ENCODE data around the gene PAK3. TPM values are rescaled to one million over a fixed set of nuclear protein-coding genes. Genes with fewer than 3 reads are reported as not detected.

PAK3 gene
- total and polyA plus RNA-seq, 9 of the 15 experiments (the other 6 are each of a cell fraction or from before 2014, with no cell fraction given), result not detected

GRCh38 chrX:111145878-111146277 is 49.9 kb downstream of the PAK3 start:
- Histone ChIP-seq H3K36me3 (ENCODE audit: control insufficient read depth, insufficient read depth, low read length) (no peaks in the 10 kb centered on the region), H3K9me1 (ENCODE audit: control insufficient read depth, insufficient read depth, low read length) (no peaks in the 10 kb centered on the region), H3K27ac (ENCODE audit: extremely low read depth, low read depth, low read length) (no peak overlapping the region), H3K4me3 (no peak overlapping the region), H3K4me1 (replicated peaks in 1 of 2; ENCODE audit: control insufficient read depth in 2 of 2, insufficient read depth in 2 of 2, low read length in 2 of 2) (no peaks in the 10 kb centered on the region), H3K9me3 (replicated peaks; ENCODE audit: control insufficient read depth, insufficient read depth, low read depth, low read length) (no peaks in the 10 kb centered on the region), H3K79me2 (ENCODE audit: control insufficient read depth, insufficient read depth, low read length) (no peaks in the 10 kb centered on the region), H3K4me2 (ENCODE audit: insufficient read depth, low read length) (no peak overlapping the region), H3K27me3 (ENCODE audit: control insufficient read depth in 2 of 2, insufficient read depth in 2 of 2, low read length in 2 of 2) (no peaks in the 10 kb centered on the region), H3K9ac (ENCODE audit: insufficient read depth in 1 of 2, low read depth in 2 of 2, low read length in 2 of 2) (no peak overlapping the region), H2AFZ (ENCODE audit: low read depth, low read length) (no peak overlapping the region), H4K20me1 (replicated peaks; ENCODE audit: control insufficient read depth, insufficient read depth, low read length) (no peaks in the 10 kb centered on the region)
- in situ Hi-C loops (cut with MboI) (no loop called here), intact Hi-C loops (cut with micrococcal nuclease) (no loop called here)
- ChIA-PET POLR2A (no interaction called here), CTCF (ENCODE audit: low intra/inter-chr PET ratio) (no interaction called here)
- no peak for FAIRE-seq
- no peak for ATAC-seq
- no peak for DNase-seq (ENCODE audit: extremely low read depth in 1 of 4, low spot score in 3 of 4)
- BruUV-seq (replicated peaks), result no TSS peak
- TF ChIP-seq TSHZ1 (CRISPR knock-in tag; IDR thresholded peaks at IDR 0.05) (no peak), TBL1XR1 (IDR thresholded peaks at IDR 0.05; ENCODE audit: low read length in 2 of 2) (no peak), KLF13 (tag; IDR thresholded peaks at IDR 0.05; ENCODE audit: borderline replicate concordance, low read depth) (no peak), ZNF766 (CRISPR knock-in tag; conservative IDR thresholded peaks at IDR 0.05) (no peak), ETV5 (CRISPR knock-in tag; IDR thresholded peaks at IDR 0.05; ENCODE audit: low read depth) (no peak), GTF2B (IDR thresholded peaks at IDR 0.05; ENCODE audit: extremely low read depth, insufficient read length) (no peak), ZBTB34 (CRISPR knock-in tag; IDR thresholded peaks at IDR 0.05) (no peak), MYBL2 (IDR thresholded peaks at IDR 0.05; ENCODE audit: low read depth) (no peak), MYBL2 (CRISPR knock-in tag; IDR thresholded peaks at IDR 0.05; ENCODE audit: borderline replicate concordance) (no peak), PATZ1 (CRISPR knock-in tag; IDR thresholded peaks at IDR 0.05; ENCODE audit: borderline replicate concordance) (no peak), PML (IDR thresholded peaks at IDR 0.05; ENCODE audit: low read length) (no peak)
- TF ChIP-seq, protein P1, sequence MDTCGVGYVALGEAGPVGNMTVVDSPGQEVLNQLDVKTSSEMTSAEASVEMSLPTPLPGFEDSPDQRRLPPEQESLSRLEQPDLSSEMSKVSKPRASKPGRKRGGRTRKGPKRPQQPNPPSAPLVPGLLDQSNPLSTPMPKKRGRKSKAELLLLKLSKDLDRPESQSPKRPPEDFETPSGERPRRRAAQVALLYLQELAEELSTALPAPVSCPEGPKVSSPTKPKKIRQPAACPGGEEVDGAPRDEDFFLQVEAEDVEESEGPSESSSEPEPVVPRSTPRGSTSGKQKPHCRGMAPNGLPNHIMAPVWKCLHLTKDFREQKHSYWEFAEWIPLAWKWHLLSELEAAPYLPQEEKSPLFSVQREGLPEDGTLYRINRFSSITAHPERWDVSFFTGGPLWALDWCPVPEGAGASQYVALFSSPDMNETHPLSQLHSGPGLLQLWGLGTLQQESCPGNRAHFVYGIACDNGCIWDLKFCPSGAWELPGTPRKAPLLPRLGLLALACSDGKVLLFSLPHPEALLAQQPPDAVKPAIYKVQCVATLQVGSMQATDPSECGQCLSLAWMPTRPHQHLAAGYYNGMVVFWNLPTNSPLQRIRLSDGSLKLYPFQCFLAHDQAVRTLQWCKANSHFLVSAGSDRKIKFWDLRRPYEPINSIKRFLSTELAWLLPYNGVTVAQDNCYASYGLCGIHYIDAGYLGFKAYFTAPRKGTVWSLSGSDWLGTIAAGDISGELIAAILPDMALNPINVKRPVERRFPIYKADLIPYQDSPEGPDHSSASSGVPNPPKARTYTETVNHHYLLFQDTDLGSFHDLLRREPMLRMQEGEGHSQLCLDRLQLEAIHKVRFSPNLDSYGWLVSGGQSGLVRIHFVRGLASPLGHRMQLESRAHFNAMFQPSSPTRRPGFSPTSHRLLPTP (IDR thresholded peaks at IDR 0.05; ENCODE audit: borderline replicate concordance, extremely low read depth, insufficient read length), result no peak
